GM13976 (cell line): ENCODE data around the gene PRRX1.

Source experiments
- DNase-seq: peaks from one replicate; pipeline ENCODE4 v3.0.0; 2012; ENCODE audit warnings: low spot score
- in situ Hi-C: fragments of 300-500 bp; cut with MboI; formaldehyde crosslinking; loops from one replicate; pipeline ENCODE4 v1.12.0; 2022; ENCODE audit warnings: low sequenced_read_pairs, mixed read lengths, inconsistent platforms; ENCODE audit not compliant: unreplicated experiment
- TF ChIP-seq, protein P1 (sequence below): IDR thresholded peaks from 2 replicates; pipeline ENCODE4 v1.5.1; 2012; ENCODE audit warnings: borderline replicate concordance, mild to moderate bottlenecking; ENCODE audit not compliant: insufficient read depth; ENCODE audit errors: extremely low read depth, missing control alignments, control extremely low read depth

The PRRX1 gene

DNA sequence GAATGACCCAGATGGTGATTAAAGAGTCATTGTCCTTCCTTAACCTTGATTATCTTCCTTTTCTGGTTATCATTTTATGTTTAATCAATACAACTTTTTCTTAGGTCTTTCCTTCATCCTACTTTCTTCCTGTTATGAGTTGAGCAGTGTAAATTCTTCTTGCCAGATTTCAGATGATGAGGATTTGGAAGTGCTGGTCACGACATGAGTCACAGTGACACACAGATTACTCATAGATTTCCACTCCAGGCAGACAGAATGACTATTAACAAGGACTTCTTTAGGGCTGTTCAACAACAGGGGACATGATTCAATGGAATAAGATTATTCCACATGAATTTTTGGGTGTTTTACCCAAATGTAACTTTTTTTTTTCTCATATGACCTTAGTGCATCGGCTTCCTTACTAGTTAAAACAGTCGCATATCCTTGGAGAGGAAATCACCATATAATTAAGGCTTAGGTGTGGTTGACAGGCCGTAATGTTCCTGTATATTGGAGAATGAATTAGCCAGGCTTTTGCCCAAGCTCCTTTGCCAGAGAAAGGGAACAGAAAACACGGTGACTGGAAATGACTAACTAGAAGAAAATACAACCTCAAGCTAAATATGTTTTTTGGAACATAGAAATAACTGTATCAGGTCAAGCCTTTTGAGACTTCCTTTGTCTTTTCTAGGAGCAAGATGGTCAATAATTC lies 44.2 kb downstream of the PRRX1 start:
- TF ChIP-seq, protein P1, sequence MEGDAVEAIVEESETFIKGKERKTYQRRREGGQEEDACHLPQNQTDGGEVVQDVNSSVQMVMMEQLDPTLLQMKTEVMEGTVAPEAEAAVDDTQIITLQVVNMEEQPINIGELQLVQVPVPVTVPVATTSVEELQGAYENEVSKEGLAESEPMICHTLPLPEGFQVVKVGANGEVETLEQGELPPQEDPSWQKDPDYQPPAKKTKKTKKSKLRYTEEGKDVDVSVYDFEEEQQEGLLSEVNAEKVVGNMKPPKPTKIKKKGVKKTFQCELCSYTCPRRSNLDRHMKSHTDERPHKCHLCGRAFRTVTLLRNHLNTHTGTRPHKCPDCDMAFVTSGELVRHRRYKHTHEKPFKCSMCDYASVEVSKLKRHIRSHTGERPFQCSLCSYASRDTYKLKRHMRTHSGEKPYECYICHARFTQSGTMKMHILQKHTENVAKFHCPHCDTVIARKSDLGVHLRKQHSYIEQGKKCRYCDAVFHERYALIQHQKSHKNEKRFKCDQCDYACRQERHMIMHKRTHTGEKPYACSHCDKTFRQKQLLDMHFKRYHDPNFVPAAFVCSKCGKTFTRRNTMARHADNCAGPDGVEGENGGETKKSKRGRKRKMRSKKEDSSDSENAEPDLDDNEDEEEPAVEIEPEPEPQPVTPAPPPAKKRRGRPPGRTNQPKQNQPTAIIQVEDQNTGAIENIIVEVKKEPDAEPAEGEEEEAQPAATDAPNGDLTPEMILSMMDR, result no peak
- no peak for DNase-seq
- in situ Hi-C loops, result no loop called here

DNA sequence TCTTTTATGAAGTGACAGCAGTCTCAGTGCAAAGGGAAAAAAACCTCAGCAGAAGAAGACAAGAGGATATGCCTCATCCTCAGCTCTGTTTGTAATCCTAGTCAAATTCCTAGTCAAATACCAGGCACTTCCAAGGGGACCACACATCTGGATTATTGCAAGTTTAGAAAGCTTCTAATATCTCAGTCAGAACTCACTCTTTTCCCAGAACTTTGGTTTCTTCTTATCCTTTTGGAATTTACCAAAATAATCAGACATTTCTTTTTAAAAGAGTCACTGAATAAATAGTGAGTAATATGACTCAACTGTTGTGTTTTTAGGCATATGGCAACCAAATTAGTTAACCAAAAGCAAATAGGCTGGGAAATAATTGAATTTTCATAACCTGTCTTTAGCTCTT lies 47.8 kb downstream of the PRRX1 start:
- DNase-seq, result no peak
- TF ChIP-seq, protein P1, result no peak
- in situ Hi-C loops, result no loop called here

DNA sequence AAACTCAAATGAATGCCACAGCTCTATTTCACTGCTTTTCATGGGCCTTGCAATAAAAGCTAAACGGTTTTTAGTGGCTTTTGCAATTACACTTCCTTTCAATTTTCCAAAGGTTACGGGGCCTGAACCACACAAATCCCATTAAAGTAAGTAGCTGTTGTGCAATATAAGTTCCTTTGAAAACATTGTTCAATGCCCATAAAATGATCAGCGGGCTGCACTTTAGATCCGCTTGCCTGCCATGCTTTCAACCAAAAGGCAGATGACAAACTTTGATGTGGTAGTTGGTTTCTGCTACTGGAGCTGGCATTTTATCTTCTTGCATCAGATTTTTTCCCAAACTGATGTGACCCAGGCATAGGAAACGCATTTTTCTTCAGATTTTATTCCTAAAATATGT lies 50.2 kb downstream of the PRRX1 start:
- in situ Hi-C loops, result no loop called here
- TF ChIP-seq, protein P1, result no peak
- no peak for DNase-seq

DNA sequence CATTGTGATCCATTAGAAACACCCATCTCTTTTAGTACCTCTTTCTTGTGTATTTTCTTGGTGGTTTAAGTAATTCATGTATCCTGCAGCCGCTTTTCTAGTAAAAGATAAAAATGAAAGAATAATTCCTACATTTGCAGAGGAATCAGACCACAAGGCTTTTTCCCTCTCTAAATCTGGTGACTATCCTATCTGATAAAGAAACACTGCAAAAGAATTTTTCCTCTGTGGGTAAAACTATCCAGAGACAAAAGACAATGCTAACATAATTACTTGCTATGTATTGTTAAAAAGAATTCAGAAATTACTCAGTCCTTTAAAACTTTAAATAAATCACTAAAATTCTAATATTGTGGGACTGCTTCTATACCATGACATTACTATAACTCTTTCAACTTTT lies 51.0 kb downstream of the PRRX1 start:
- no peak for DNase-seq
- in situ Hi-C loops, result no loop called here
- TF ChIP-seq, protein P1, result no peak

DNA sequence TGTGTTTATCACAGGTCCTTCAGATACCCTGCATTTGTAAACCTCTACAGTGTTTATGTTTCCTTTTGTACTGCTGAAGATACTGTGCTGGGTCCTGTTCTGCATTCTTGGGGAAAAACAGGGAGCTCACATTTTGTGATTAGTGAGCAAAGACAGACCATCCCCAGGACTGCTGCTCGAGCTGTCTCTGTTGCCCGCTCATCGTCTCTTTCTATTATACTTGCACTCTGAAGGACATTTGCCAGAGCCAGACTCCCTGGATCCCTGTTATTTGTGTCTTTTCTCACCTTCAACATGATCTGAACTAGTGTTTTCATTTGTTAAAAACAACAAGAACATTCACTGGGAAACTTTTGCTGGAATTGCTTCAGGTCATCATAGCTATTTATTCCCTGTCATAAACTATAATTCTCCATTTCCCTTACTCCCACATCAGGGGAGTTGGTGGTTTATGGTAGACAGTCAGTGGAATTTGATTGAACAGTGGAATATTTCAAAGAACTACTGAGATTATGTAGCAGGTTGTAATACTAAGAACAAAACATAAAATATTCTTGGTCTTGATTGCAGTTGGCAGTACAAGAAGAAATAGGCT lies 53.0 kb downstream of the PRRX1 start:
- in situ Hi-C loops, result no loop called here
- no peak for DNase-seq
- TF ChIP-seq, protein P1, result no peak

DNA sequence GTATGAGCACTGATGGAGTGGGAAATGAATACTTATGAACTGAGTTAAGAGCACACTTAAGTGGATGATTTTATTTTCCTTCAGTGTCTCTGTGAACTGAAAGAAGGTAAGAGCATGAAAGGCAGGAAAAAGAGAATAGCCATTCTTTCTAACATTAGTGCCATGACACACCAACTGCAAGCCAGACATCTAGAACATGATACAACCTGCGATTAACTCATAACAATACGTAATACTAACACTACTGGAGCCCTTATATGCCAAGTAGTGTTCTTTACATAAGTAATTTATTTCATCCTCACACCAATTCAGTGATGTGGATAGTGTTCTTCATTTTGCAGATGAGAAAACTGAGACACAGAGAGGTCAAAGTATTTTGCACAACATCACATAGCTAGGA lies 56.7 kb downstream of the PRRX1 start:
- no peak for DNase-seq
- in situ Hi-C loops, result no loop called here

More for the DNA sequence above, 56.7 kb downstream of the PRRX1 start:
- TF ChIP-seq, protein P1, result no peak
